Stomach (tissue), 9 donors: ENCODE measurements around the gene CYP4F2. TPM values are rescaled to one million over a fixed set of nuclear protein-coding genes. Genes with fewer than 3 reads are reported as not detected.
"Not testable (repeated sequence)": the region's sequence is repeated elsewhere in the genome, so short reads cannot be mapped to it uniquely, and the experiment has no call there.

Source experiments
- DNase-seq, 2 donors: peaks; one replicate each; pipeline versions ENCODE4 v3.0.0 to v3.0.0-alpha.2; 2013 to 2019
- H3K27ac ChIP-seq, 5 donors: fragments of 200-600 bp in 4 of 5; sonication (generic) in 4 of 5; one replicate each; pipeline ENCODE4 v1.5.1; 2013 to 2019; ENCODE audit warnings: mild to moderate bottlenecking in 1 of 5, moderate library complexity in 1 of 5
- H3K27me3 ChIP-seq, 3 donors: fragments of 200-600 bp; sonication (generic); one replicate each; pipeline ENCODE4 v1.5.1; 2017 to 2019; ENCODE audit warnings: mixed run types in 1 of 3
- H3K36me3 ChIP-seq, 4 donors: fragments of 200-600 bp; sonication (generic); 1 replicate in 3 of 4; 2 replicates in 1 of 4; pipeline ENCODE4 v1.5.1; 2016 to 2019
- H3K4me1 ChIP-seq, 4 donors: fragments of 200-600 bp; sonication (generic); one replicate each; pipeline ENCODE4 v1.5.1; 2016 to 2019
- H3K4me3 ChIP-seq, 4 donors: fragments of 200-600 bp; sonication (generic) in 3 of 4; one replicate each; pipeline ENCODE4 v1.5.1; 2016 to 2019; ENCODE audit warnings: mild to moderate bottlenecking in 1 of 4
- H3K9me3 ChIP-seq, 4 donors: fragments of 200-600 bp; sonication (generic); one replicate each; pipeline ENCODE4 v1.5.1; 2016 to 2019
- CTCF ChIP-seq, 7 experiments: fragments of 450-650 bp in 4 of 7; fragments of 200-600 bp in 3 of 7; sonication (generic) in 3 of 7; IDR thresholded peaks; one replicate each; pipeline ENCODE4 v1.5.1; 2016 to 2019; ENCODE audit warnings: antibody characterized with exemption in 7 of 7, control low read depth in 2 of 7, mild to moderate bottlenecking in 1 of 7
- EP300 ChIP-seq: sonication (generic); formaldehyde crosslinking; IDR thresholded peaks from one replicate; pipeline ENCODE4 v1.6.1; 2017; ENCODE audit warnings: antibody characterized with exemption
- POLR2A ChIP-seq, 4 donors: fragments of 450-650 bp; IDR thresholded peaks; one replicate each; pipeline ENCODE4 v1.6.1; 2016; ENCODE audit warnings: antibody characterized with exemption in 4 of 4, control low read depth in 2 of 4, mild to moderate bottlenecking in 1 of 4, moderate library complexity in 1 of 4
- POLR2AphosphoS5 ChIP-seq, 3 donors: sonication (generic); formaldehyde crosslinking; IDR thresholded peaks; one replicate each; pipeline ENCODE4 v1.6.1; 2016; ENCODE audit warnings: antibody characterized with exemption in 3 of 3
- WGBS, 5 donors: extraction: QIAGEN DNeasy Blood & Tissue Kit in 3 of 5; methylation state at CpG; one replicate each; pipeline versions ENCODE4 v1.1.5 to v1.1.7; 2013 to 2018; 5-methylcytosine and 5-hydroxymethylcytosine counted together
- intact Hi-C: fragments of 100-400 bp; cut with DNase I; formaldehyde crosslinking; loops from one replicate; pipeline ENCODE4 v1.15.1; 2023; ENCODE audit warnings: low total_unique reads
- polyA plus RNA-seq, 3 donors: library from polyadenylated mRNA; stranded (reverse); fragments of 200-250 nt; gene quantifications; one replicate each; pipeline ENCODE4 v1.2.3, GENCODE V29; 2013
- small RNA-seq, 4 donors: library from RNA; depleted of rRNA; stranded (forward); fragments of <200 nt; gene quantifications; one replicate each; pipeline ENCODE3, GENCODE V24; 2016
- total RNA-seq, 5 donors: library from RNA; depleted of rRNA; stranded (reverse); fragments of >200 nt; gene quantifications; one replicate each; pipeline versions ENCODE4 v1.1.0 to v1.2.3, GENCODE V29; 2014 to 2016
- donor health status: healthy with polysubstance abuse.
- donor health status: Bipolar disorder and iron deficiency.
- donor health status: healthy.

Gene CYP4F2
- total and polyA plus RNA-seq, 8 donors, result 0.13 to 121 TPM; not detected in 6

- 83 to 94% (median 85%) methylated on average over 8 of the region's 8 CpGs for WGBS, 5 donors
- H3K9me3 ChIP-seq, result no peaks in the 10 kb centered on the region
- intact Hi-C loops, result no loop called here
- peaks cover 0 to 7% (median 0%) of the 10 kb centered on the region in 4 donors for H3K4me1 ChIP-seq
- no peaks in the 10 kb centered on the region for H3K36me3 ChIP-seq
- H3K27ac ChIP-seq, result no peak overlapping the region
- no peak overlapping the region for H3K4me3 ChIP-seq
- no peak for DNase-seq
- no peak for TF ChIP-seq POLR2AphosphoS5 (IDR thresholded peaks at IDR 0.05)
- no peak for TF ChIP-seq CTCF (IDR thresholded peaks at IDR 0.05)
- TF ChIP-seq POLR2A (IDR thresholded peaks at IDR 0.05), result no peak
- TF ChIP-seq EP300, result no peak
- peaks cover 0 to 14% (median 9%) of the 10 kb centered on the region in 3 donors for H3K27me3 ChIP-seq
Measured at GRCh38 chr19:15829786-15830185, 68.1 kb downstream of the CYP4F2 start.

- 89 to 95% (median 92%) methylated on average over 10 of the region's 10 CpGs for WGBS, 5 donors
- H3K4me3 ChIP-seq, result no peak overlapping the region
- peaks cover 0 to 7% (median 0%) of the 10 kb centered on the region in 4 donors for H3K4me1 ChIP-seq
- intact Hi-C loops, result no loop called here
- TF ChIP-seq CTCF (IDR thresholded peaks at IDR 0.05) (no peak), POLR2AphosphoS5 (IDR thresholded peaks at IDR 0.05) (no peak), POLR2A (IDR thresholded peaks at IDR 0.05) (no peak), EP300 (no peak)
- peaks cover 0 to 14% (median 9%) of the 10 kb centered on the region in 3 donors for H3K27me3 ChIP-seq
- no peaks in the 10 kb centered on the region for H3K9me3 ChIP-seq
- H3K36me3 ChIP-seq, result no peaks in the 10 kb centered on the region
- no peak overlapping the region for H3K27ac ChIP-seq
- no peak for DNase-seq
Measured at GRCh38 chr19:15829306-15829698, 68.6 kb downstream of the CYP4F2 start.

GRCh38 chr19:15828611-15829305 lies 69.1 kb downstream of the CYP4F2 start:
- H3K4me3 ChIP-seq, intact Hi-C loops, H3K9me3 ChIP-seq, H3K36me3 ChIP-seq, H3K4me1 ChIP-seq: not testable (repeated sequence)
- Histone ChIP-seq H3K27me3 (peaks cover 0 to 14% (median 9%) of the 10 kb centered on the region in 3 donors), H3K27ac (peak overlapping the region in 1 of 5 donors; percentile 7)
- 49 to 61% (median 52%) methylated on average over 13 of the region's 13 CpGs for WGBS, 5 donors
- DNase-seq, result peak in 1 of 2 donors; percentile 62
- peak in 1 of 3 donors; percentile 17 for TF ChIP-seq POLR2AphosphoS5 (IDR thresholded peaks at IDR 0.05)

GRCh38 chr19:15828121-15828610 lies 69.7 kb downstream of the CYP4F2 start:
- peak overlapping the region in 1 of 5 donors; percentile 7 for H3K27ac ChIP-seq
- peaks cover 0 to 14% (median 9%) of the 10 kb centered on the region in 3 donors for H3K27me3 ChIP-seq
- peaks cover 0 to 7% (median 0%) of the 10 kb centered on the region in 4 donors for H3K4me1 ChIP-seq
- intact Hi-C loops, result no loop called here
- WGBS, 5 donors, result 49 to 61% (median 58%) methylated on average over 7 of the region's 7 CpGs
- H3K36me3 ChIP-seq, result no peaks in the 10 kb centered on the region
- H3K4me3 ChIP-seq, result no peak overlapping the region
- TF ChIP-seq CTCF (IDR thresholded peaks at IDR 0.05) (no peak), POLR2A (IDR thresholded peaks at IDR 0.05) (no peak), EP300 (no peak), POLR2AphosphoS5 (IDR thresholded peaks at IDR 0.05) (no peak)
- no peaks in the 10 kb centered on the region for H3K9me3 ChIP-seq
- DNase-seq, result no peak

Small RNAs within 50 kb of the gene (small RNA-seq; reads per million reads assigned to genes)
- gene CYP4F36P, result 0 reads per million in 4 donors

Other genes with a start within 250 kb of the CYP4F2 start
- gene CYP4F12, start 225.0 kb downstream of the CYP4F2 start, total RNA-seq, result 100 to 1,000 TPM in 1 of 5 donors, 10 to 100 TPM in 4; 16.1 to 113 (median 38.2) TPM
- gene CYP4F12, start 225.0 kb downstream of the CYP4F2 start, polyA plus RNA-seq, result 10 to 100 TPM in 2 of 3 donors, 1 to 10 TPM in 1; 2.5 to 47.1 (median 10.2) TPM
- gene OR10H2, start 170.1 kb downstream of the CYP4F2 start, total RNA-seq, result not detected
- not detected for gene OR10H2, start 170.1 kb downstream of the CYP4F2 start, polyA plus RNA-seq
- gene OR10H3, start 160.1 kb downstream of the CYP4F2 start, total RNA-seq, result not detected
- not detected for gene OR10H3, start 160.1 kb downstream of the CYP4F2 start, polyA plus RNA-seq
- not detected for gene OR10H5, start 110.4 kb downstream of the CYP4F2 start, total RNA-seq
- gene OR10H5, start 110.4 kb downstream of the CYP4F2 start, polyA plus RNA-seq, result not detected
- not detected for gene OR10H1, start 82.4 kb downstream of the CYP4F2 start, total RNA-seq
- gene OR10H1, start 82.4 kb downstream of the CYP4F2 start, polyA plus RNA-seq, result not detected
- gene CYP4F11, start 36.5 kb upstream of the CYP4F2 start, total RNA-seq, result 10 to 100 TPM in 3 of 5 donors, under 1 TPM in 1, not detected in 1; 0.18 to 20.0 (median 13.4) TPM
- 1 to 10 TPM in 1 of 3 donors, under 1 TPM in 2; 0.61 to 1.5 (median 0.85) TPM for gene CYP4F11, start 36.5 kb upstream of the CYP4F2 start, polyA plus RNA-seq
- gene OR10H4, start 50.9 kb upstream of the CYP4F2 start, total RNA-seq, result not detected
- not detected for gene OR10H4, start 50.9 kb upstream of the CYP4F2 start, polyA plus RNA-seq
- gene TPM4, start 178.4 kb upstream of the CYP4F2 start, total RNA-seq, result 100 to 1,000 TPM; 167 to 609 (median 275) TPM
- 100 to 1,000 TPM; 185 to 475 (median 427) TPM for gene TPM4, start 178.4 kb upstream of the CYP4F2 start, polyA plus RNA-seq
- gene RAB8A, start 213.8 kb upstream of the CYP4F2 start, total RNA-seq, result 10 to 100 TPM in 3 of 5 donors, 1 to 10 TPM in 2; 1.8 to 49.4 (median 11.2) TPM
- 10 to 100 TPM; 25.4 to 63.4 (median 39.4) TPM for gene RAB8A, start 213.8 kb upstream of the CYP4F2 start, polyA plus RNA-seq
- 10 to 100 TPM in 3 of 5 donors, 1 to 10 TPM in 2; 6.2 to 24.5 (median 10.6) TPM for gene HSH2D, start 245.6 kb upstream of the CYP4F2 start, total RNA-seq
- 10 to 100 TPM in 1 of 3 donors, 1 to 10 TPM in 2; 8.2 to 17.7 (median 8.2) TPM for gene HSH2D, start 245.6 kb upstream of the CYP4F2 start, polyA plus RNA-seq